UCSD-AML1 (cell line): Measurements from ENCODE around the gene PPARG.
"Not testable (repeated sequence)": the region's sequence is repeated elsewhere in the genome, so short reads cannot be mapped to it uniquely, and the experiment has no call there.

Experiments used
- DNase-seq: peaks from one replicate; lab custom pipeline; 2025; ENCODE audit not compliant: unreplicated experiment; lab: John Stamatoyannopoulos, UW

PPARG gene

GRCh38 chr3:12454816-12455121 lies 165.9 kb downstream of the PPARG start:
- no peak for DNase-seq

GRCh38 chr3:12455740-12456139 lies 166.9 kb downstream of the PPARG start:
- DNase-seq: no peak

- DNase-seq: no peak
Measured at GRCh38 chr3:12456441-12456840, 167.6 kb downstream of the PPARG start.

- DNase-seq: not testable (repeated sequence)
Measured at GRCh38 chr3:12457380-12457779, 168.5 kb downstream of the PPARG start.

- no peak for DNase-seq
Measured at GRCh38 chr3:12458901-12459300, 170.0 kb downstream of the PPARG start.

GRCh38 chr3:12460127-12460526 lies 171.3 kb downstream of the PPARG start:
- no peak for DNase-seq

GRCh38 chr3:12461097-12461649 lies 172.3 kb downstream of the PPARG start:
- no peak for DNase-seq

GRCh38 chr3:12462159-12462947 lies 173.5 kb downstream of the PPARG start:
- no peak for DNase-seq

GRCh38 chr3:12463686-12464085 lies 174.8 kb downstream of the PPARG start:
- no peak for DNase-seq

GRCh38 chr3:12464181-12464580 lies 175.3 kb downstream of the PPARG start:
- DNase-seq: no peak

GRCh38 chr3:12465151-12465835 lies 176.4 kb downstream of the PPARG start:
- DNase-seq: no peak

GRCh38 chr3:12465836-12466225 lies 177.0 kb downstream of the PPARG start:
- no peak for DNase-seq

- DNase-seq: no peak
Measured at GRCh38 chr3:12467746-12468145, 178.9 kb downstream of the PPARG start.

GRCh38 chr3:12468276-12468675 lies 179.4 kb downstream of the PPARG start:
- no peak for DNase-seq

GRCh38 chr3:12468757-12469156 lies 179.9 kb downstream of the PPARG start:
- DNase-seq: no peak

GRCh38 chr3:12469222-12469621 lies 180.4 kb downstream of the PPARG start:
- not testable (repeated sequence) for DNase-seq

GRCh38 chr3:12470111-12470510 lies 181.2 kb downstream of the PPARG start:
- no peak for DNase-seq

GRCh38 chr3:12470680-12471079 lies 181.8 kb downstream of the PPARG start:
- no peak for DNase-seq

- no peak for DNase-seq
Measured at GRCh38 chr3:12471241-12471640, 182.4 kb downstream of the PPARG start.

GRCh38 chr3:12472000-12472610 lies 183.2 kb downstream of the PPARG start:
- no peak for DNase-seq

GRCh38 chr3:12472796-12473195 lies 183.9 kb downstream of the PPARG start:
- no peak for DNase-seq

- DNase-seq: no peak
Measured at GRCh38 chr3:12473511-12473910, 184.6 kb downstream of the PPARG start.
